GM19238 (cell line): ENCODE data around the gene DND1.
"Not testable (repeated sequence)": the region's sequence is repeated elsewhere in the genome, so short reads cannot be mapped to it uniquely, and the experiment has no call there.

Experiments
- DNase-seq: peaks from one replicate; pipeline ENCODE4 v3.0.0; 2011; ENCODE audit warnings: low spot score; ENCODE audit not compliant: insufficient read length

The DND1 gene

DNA sequence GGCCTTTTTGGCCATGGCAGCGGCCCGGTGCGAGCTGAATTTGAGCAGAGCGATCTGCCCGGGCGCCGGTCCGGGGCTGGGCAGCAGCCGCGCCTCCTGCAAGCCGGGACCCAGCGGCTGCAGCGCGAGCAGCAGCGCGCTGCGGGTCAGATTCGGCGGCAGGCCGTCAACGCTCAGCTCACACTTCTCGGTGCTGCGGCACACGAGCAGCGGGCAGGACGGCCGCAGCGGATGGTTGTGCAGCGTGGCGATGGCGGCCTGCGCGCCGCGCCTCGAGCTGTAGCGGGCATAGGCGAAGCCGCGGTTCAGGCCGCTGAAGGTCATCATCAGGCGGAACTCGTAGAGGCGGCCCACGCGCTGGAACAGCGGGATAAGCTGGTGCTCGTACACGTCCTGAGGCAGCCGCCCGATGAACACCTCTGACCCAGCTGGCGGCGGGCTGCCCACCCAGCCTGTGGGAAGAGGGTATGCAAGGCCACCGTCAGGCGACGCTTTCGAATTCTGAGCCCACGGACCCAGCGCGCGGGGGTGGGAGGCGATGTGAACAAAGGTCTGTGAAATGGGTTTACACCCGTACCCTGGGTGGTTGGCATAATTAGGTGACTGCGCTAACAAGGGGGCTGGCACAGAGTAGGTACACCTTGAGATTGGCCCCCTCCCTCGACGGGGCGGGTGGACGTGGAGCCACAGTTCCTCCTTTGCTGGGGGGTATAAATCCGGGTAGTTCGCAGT, 755 bp downstream of the DND1 start:
- DNase-seq: no peak

DNA sequence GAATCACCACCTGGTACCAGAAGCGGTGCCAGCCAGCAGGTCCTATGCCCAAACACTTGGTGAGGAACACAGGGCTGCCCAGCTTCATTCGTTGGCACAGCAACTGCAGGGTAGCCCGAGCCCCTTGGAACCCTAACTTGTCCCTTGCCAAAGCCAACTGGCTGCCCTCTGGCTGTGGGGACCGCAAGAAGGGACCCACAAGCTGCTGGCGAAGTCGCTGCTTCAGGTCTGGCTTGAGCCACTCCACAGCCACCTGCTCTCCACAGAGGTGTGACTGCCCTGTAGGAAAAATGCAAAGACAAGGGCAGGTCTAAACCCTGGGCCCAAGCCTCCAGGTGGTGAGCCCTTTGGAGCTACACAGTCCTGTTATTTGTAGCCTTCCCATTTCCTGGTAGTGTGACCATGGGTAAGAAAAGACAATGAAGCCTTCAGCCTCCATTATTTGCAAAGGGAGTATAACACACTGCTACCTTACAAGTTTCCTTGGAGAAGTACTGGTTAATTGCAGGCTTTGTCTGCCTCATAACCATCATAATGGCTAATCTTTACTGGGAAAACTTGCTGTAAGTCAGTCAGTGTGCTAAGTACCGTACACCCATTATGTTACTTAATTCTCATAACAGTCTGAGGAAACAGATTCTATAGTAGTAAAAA, 1.8 kb downstream of the DND1 start:
- no peak for DNase-seq

DNA sequence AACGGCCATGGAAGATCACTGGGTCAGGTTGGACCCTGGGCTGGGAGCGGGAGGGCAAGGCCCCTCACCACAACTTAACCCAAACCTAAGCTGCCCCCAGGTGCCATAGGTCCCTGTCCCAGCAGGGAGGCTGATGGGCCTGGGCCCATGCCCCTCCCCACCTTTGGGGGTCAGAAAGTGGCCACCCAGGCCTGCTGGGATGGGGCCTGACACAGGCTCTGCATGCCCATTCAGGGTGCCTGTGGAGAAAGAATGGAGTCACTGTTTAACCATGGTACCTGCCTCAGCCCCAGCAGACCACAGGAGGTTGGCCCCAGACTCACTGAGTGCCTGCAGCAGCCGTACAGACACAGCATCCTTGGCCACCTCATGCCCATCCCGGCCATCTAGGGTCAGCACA, 2.3 kb downstream of the DND1 start:
- DNase-seq: not testable (repeated sequence)

DNA sequence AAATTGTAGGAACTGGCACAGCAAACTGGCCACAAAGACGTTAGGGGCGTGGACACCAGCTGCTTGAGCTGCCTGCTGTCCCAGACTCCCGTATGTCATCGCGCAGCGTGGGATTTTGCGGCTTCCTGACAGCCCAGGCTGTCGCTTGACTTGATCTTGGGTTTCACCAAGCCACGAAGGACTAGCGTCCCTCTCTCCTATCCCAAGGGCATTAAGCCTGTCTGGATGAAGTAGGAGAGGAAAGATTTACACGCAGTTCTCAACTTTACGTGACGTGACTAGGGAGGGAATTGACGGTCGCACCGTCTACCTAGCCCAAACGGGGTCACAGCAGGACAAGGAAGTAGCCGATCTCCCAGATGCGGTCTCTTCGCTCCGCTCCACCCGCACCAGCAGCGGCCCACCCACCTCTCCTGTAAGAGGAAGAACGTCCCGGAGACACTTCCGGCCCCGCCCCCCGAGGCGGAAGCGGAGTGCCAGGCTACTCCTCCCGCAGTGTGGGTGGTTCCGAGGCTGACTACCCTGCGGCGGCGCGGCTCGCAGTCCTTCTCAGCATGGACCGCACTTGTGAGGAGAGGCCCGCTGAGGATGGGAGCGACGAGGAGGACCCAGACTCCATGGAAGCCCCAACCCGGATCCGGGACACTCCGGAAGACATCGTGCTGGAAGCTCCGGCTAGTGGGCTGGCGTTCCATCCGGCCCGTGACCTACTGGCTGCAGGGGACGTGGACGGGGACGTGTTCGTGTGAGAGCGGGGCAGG, 8.8 kb downstream of the DND1 start, which contains the start of gene WDR55:
Gene WDR55, plus strand, starts transcription at position 546 of the 761 bp plus-strand sequence. Its CDS starts 9 bp downstream, at position 555.
- peak; percentile 90 for DNase-seq

DNA sequence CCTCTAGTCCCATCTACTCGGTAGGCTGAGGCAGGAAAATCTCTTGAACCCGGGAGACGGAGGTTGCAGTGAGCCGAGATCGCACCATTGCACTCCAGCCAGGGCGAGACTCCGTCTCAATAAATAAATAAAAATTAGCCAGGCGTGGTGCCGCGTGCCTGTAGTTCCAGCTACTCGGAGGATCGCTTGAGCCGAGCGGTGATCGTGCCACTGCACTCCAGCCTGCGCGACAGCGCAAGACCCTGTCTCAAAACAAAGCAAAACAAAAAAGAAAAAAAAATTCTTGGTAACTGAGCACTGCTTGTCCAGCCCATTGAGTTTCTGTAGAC, 9.4 kb downstream of the DND1 start:
- DNase-seq: no peak

DNA sequence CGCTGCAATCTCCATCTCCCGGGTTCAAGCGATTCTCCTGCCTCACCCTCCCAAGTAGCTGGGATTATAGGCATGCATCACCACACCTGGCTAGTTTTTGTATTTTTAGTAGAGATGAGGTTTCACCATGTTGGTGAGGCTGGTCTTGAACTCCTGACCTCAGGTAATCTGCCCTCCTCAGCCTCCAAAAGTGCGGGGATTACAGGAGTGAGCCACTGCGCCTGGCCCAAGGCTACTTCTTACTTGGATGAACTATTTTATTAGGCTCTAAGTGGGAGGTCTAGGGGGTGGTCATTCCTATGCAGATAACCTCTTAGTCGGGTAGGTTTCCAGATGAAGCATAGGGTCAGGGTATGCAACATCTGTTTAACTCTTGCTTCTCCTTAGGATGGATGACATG, 13.0 kb downstream of the DND1 start:
- not testable (repeated sequence) for DNase-seq

DNA sequence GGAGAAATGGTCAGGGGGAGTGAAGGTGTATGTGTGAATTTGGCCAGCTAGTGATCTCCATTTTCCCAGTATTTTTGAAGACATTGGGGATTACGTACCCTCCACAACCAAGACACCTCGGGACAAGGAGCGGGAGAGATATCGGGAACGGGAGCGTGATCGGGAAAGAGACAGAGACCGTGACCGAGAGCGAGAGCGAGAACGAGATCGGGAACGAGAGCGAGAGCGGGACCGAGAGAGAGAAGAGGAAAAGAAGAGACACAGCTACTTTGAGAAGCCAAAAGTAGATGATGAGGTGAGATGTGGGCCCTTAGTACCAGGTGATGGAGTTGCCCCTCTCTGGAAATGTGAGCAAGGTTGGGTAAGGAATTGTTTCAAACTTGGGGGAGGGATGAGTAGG, 14.5 kb downstream of the DND1 start:
- no peak for DNase-seq

DNA sequence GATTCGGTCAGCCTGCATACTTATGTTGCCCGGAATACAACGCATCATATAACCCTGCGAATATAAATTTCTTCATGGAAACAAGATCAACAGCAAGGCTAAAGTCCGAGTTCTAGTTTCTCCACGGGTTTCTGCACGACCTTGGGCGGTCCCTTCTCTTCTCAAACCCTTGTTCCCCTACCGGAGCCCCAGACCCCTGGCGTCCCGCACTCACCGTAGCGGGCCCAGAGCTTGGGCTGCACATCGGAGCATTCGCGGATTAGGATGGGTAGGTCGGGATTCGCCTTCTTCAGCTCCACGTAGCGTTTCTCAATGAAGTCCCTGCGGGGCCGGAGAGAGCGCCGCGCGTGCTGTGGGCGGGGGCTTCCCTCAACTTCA, 26.3 kb downstream of the DND1 start:
- DNase-seq: no peak

DNA sequence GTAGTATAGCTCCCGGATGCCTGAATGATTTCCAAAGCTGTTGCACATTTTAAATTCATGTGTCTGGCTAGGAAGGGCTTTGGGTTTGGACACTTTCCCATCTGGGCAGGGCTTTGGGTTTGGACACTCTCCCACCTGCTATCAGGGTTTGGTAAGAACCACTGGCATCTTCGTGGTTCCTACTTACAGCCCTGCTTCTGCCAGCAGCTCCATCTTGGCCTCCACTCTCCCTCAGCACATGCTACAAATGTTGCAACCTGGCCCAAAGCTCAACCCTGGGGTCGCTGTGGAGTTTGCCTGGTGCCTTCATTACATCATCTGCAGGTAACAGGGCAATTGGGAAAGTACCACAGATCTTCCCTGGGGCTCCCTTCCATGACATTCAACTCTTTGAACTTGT, 30.7 kb downstream of the DND1 start:
- DNase-seq: no peak

DNA sequence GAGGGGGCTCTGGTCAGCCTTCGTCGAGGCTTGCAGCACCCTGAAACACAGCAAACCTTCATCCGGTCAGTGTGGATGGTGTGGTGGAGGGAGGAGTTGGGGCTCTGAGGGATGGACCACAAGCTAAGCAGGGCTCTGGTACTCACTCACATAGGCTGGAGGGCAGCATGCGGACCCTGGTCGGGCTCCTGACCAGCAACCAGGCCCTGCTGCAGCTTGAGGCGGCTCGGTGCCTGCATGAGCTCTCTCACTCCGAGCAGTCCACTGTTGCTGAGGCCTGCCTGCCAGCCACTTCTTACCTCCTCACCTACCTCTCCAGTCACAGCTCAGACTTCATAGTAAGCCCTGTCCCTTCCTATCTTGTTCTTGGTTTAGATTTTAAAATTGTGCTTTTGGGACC, 31.7 kb downstream of the DND1 start:
- no peak for DNase-seq

DNA sequence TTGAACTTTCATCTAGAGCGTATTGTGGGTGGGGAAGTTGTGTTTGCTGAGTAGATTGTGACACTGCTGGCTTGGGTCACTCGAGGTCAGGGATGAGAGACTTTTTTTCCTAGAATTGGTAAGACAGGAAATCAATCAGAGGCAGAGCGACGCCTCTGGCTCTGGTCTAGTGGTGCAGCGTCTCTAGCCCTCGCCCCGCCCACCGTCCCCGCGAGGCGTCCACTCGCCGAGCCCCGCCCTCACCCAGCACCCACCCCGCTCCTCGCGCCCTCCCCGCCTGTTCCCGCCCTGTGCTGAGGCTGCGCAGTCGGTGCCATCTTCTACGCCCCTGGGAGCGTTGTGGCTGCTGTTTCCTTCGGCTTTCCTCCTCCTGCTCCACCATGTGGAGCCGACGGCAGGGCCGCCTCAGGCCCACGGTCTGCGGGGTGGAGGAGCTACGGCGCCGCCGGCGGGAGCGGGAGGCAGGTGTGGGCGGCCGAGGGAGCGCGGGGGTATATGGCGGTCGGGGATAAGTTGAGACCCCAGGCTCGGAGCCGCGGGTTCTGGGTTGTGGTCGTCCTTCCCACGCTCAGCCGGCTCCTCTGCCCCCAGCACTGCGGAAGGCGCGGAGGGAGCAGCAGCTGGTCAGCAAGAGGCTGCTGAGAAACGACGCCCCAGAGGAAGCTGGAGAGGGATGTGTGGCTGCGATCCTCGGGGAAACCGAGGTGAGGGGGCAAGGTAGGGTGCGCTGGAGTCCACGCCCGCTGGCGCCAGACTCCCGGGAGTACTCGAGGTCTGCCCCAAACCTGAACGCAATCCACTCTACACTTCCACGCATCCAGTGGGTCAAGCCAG, 34.0 kb downstream of the DND1 start, which contains the start of gene TMCO6:
Gene TMCO6, plus strand, starts transcription at position 304 of the 834 bp plus-strand sequence. Its CDS starts 77 bp downstream, at position 381.
- peak; percentile 96 for DNase-seq

DNA sequence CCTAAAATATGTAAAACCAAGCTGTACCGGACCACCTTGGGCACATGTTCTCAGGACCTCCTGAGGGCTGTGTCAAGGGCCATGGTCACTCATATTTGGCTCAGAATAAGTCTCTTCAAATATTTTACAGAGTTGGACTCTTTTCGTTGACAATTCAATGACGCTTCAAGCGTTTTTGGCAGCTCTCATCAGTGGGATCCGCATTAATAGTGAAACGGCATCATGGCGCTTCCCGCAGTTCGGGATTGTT, 34.6 kb downstream of the DND1 start:
- not testable (repeated sequence) for DNase-seq

DNA sequence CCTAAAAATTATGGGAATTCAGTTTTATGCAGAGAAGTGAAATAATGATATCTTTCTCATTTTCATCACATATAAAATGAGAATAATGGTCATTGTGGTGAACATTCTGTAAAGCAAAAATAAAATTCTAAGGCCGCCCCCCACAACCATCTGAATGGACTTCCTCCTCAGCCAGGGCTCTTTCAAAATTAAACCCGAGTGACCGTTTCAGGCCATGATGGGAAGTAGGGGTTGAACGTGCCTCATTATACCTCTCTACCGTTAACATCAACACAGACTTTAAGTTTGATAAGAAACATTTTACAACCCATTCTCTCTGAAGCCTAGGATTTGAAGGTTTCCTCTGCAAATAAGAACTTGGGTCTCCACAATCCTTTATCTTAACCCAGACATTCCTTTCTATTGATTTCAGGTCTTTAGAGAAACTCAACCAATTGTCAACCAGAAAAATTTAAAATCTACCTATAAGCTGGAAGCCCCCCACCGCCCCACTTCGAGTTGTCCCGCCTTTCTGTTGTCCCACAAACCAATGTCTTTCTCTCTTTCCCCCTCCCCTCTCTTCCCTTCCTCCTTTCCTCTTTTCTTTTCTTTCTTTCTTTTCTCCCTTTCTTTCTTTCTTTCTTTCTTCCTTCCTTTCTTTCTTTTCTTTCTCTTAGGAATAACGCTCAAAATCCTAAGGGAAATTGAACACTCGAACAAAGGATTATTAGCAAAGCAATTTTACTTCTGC, 35.8 kb downstream of the DND1 start:
- no peak for DNase-seq

DNA sequence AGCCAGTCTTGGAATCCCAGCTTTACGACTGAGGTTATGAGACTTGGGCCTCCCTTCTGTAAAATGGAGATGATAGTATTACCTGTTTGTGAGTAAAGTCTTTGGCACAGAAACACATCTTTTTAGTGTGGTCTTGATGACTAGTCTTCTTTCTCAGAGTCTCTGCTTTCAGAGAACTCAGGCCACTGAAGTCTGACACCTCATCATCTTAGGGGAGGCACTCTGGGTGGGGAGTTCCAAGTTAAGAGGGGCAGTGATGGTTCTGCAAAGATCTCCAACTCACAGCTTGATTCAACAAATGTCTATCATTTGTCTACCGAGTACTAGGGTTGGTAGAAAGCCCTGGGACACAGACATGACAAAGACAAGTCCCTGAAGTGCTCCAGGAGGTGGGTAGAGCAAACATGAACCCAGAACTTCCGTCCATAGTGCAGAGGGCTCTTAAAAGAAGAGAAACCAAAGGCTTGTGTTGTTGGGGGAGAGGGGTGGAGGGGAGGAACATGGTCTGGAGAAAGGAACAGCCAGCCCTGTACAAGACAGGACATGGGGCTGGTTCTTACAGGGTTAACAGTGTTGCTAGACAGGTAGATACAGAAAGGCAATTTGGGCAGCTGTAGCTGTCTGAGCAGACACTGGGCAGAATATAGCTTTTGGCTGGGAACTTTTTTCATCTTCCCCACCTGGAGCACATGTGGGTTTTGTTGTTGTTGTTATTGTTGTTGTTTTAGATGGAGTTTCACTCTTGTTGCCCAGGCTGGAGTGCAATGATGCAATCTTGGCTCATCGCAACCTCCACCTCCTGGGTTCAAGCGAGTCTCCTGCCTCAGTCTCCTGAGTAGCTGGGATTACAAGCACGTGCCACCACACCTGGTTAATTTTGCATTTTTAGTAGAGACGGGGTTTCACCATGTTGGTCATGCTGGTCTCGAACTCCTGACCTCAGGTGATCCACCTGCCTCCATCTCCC, 37.8 kb downstream of the DND1 start:
- no peak for DNase-seq

DNA sequence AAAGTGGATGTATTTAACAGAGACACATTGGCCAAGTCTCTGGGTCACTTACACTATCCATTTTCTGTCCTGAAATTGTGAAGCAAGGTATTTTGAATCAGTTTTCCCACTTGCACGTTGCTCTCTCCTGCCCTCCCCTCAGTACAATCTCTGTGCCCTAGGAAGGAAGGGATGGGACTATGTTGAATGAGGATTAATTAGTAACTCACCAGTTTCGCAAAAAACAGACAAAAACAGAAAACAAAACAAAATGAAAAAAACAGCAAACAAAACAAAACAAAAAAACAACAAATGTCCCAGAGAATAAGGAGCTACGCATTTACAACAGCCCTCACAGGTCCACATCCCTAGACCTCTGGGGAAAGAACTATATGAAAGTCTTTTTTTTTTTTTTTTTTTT, 39.3 kb downstream of the DND1 start:
- no peak for DNase-seq

DNA sequence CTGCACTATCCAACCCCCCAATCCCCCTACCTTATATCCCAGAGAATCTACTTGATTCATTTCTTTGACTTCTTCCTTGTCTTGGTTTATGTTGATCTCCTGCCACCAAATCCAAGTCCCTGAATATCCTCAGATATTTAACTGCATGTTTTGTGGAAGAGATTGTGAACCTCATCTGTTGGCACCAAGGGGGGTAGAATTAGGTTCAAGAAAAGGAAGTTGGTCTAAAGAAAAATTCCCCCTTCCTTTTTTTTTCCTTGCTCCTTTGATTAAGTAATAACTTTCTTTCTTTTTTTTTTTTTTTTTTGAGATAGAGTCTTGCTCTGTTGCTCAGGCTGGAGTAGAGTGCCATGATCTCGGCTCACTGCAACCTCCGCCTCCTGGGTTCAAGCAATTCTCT, 39.9 kb downstream of the DND1 start:
- DNase-seq: no peak

DNA sequence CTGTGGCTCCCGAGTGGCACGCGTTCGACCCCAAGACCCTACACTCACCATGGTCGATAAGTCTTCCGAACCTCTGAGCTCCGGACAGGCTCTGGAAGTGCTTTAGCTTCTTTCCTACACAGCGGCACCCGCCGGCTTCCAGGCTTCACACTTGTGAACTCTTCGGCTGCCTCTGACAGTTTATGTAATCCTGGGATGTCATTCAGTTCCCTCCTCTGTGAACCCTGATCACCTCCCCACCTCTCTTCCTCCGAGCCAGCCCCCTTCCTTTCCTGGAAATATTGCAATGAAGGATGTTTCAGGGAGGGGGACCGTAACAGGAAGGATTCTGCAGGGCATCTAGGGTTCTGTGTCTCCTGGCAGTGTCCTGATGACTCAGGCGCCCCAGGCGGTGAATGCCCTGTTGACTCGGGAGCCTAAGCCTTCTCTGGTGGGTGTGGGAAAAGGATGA, 40.3 kb downstream of the DND1 start, which contains the start of gene CD14:
Gene CD14, minus strand, starts transcription at position 155 of the 451 bp plus-strand sequence. Its CDS starts 104 bp downstream, at position 51.
- no peak for DNase-seq

DNA sequence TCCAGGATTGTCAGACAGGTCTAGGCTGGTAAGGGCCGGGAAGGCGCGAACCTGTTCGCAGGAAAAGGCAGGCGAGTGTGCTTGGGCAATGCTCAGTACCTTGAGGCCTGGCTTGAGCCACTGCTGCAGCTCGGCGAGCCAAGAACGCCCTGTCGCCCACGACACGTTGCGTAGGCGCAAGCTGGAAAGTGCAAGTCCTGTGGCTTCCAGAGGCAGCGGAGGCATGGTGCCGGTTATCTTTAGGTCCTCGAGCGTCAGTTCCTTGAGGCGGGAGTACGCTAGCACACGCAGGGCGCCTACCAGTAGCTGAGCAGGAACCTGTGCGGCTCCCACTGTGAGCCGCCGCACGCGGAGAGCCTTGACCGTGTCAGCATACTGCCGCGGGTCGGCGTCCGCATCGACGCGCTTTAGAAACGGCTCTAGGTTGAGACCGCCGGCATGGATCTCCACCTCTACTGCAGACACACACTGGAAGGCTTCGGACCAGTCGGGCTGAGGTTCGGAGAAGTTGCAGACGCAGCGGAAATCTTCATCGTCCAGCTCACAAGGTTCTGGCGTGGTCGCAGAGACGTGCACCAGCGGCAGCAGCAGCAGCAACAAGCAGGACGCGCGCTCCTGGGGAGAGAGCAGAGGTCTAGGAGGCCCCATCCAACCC, 40.9 kb downstream of the DND1 start:
- peak; percentile 18 for DNase-seq

DNA sequence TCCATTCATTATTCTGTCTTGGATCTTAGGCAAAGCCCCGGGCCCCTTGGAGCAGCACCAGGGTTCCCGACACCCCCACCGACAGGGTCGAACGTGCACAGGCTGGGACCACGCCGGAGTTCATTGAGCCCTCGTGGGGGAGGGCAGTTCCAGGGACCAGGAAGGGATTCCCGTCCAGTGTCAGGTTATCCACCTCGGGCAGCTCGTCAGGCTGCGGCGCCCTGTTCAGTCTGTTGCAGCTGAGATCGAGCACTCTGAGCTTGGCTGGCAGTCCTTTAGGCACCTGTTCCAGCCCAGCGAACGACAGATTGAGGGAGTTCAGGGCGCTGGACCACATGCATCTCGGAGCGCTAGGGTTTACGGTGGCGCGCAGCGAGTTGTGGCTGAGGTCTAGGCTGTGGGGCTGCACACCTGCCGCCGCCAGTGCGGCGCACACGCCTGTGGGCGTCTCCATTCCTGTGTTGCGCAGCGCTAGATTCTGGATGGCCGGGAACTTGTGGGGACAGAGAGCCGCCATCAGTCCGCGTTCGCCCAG, 41.5 kb downstream of the DND1 start:
- no peak for DNase-seq
